ENCODE results near the gene AADAT.

The AADAT gene

GRCh38 chr4:170071196-170071595 is 18.6 kb downstream of the AADAT start:
- H3K4me3 ChIP-seq (ENCODE audit: low read depth, low read length), result no peak overlapping the region
- DNase-seq (ENCODE audit: low read depth), result no peak
- TF ChIP-seq, protein P1, sequence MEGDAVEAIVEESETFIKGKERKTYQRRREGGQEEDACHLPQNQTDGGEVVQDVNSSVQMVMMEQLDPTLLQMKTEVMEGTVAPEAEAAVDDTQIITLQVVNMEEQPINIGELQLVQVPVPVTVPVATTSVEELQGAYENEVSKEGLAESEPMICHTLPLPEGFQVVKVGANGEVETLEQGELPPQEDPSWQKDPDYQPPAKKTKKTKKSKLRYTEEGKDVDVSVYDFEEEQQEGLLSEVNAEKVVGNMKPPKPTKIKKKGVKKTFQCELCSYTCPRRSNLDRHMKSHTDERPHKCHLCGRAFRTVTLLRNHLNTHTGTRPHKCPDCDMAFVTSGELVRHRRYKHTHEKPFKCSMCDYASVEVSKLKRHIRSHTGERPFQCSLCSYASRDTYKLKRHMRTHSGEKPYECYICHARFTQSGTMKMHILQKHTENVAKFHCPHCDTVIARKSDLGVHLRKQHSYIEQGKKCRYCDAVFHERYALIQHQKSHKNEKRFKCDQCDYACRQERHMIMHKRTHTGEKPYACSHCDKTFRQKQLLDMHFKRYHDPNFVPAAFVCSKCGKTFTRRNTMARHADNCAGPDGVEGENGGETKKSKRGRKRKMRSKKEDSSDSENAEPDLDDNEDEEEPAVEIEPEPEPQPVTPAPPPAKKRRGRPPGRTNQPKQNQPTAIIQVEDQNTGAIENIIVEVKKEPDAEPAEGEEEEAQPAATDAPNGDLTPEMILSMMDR (IDR thresholded peaks at IDR 0.05; ENCODE audit: control insufficient read depth, extremely low read depth, insufficient read depth), result no peak

DNA sequence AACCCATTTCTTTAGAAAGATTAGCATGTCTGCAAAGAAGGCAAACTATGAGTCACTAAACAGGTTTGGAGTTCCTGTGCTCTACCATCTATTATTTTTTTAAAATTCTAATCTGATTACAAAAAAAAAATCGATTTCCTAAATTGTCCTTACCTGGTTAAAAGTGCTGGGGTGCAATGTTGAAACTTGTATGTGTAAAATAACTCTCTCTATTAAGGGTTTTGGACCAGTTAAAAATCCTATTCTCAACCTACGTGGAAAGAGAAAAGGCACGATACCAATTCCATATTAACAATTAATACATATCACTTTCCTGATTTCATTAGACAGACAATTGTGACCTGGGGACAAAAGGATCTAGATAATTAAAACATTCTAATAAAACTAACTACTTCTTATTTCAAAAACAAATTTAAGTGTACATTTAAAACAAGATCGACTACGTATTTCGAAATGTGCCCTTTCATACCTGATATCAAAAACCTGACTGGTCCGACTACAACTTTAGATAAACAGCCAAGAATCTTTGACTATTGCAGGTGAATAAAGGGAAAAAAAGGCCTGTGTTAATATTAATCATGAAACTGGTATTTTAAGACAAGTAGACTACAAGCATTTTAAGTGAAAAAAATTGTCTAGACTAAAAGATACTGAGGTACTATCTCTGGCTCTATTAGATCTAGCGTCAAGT is 21.2 kb downstream of the AADAT start:
- DNase-seq (ENCODE audit: low read depth), result no peak
- TF ChIP-seq, protein P1 (IDR thresholded peaks at IDR 0.05; ENCODE audit: control insufficient read depth, extremely low read depth, insufficient read depth), result no peak

GRCh38 chr4:170059421-170059820 is 30.3 kb downstream of the AADAT start:
- DNase-seq (ENCODE audit: low read depth), result no peak
- TF ChIP-seq, protein P1 (IDR thresholded peaks at IDR 0.05; ENCODE audit: control insufficient read depth, extremely low read depth, insufficient read depth), result no peak
- no peak overlapping the region for H3K4me3 ChIP-seq (ENCODE audit: low read depth, low read length)

More for the DNA sequence above, 21.2 kb downstream of the AADAT start:
- no peak overlapping the region for H3K4me3 ChIP-seq (ENCODE audit: low read depth, low read length)

GRCh38 chr4:170058826-170059225 is 30.9 kb downstream of the AADAT start:
- H3K4me3 ChIP-seq (ENCODE audit: low read depth, low read length), result no peak overlapping the region
- DNase-seq (ENCODE audit: low read depth), result no peak
- TF ChIP-seq, protein P1 (IDR thresholded peaks at IDR 0.05; ENCODE audit: control insufficient read depth, extremely low read depth, insufficient read depth), result no peak

GRCh38 chr4:170057866-170058265 is 31.9 kb downstream of the AADAT start:
- no peak overlapping the region for H3K4me3 ChIP-seq (ENCODE audit: low read depth, low read length)
- no peak for DNase-seq (ENCODE audit: low read depth)
- TF ChIP-seq, protein P1 (IDR thresholded peaks at IDR 0.05; ENCODE audit: control insufficient read depth, extremely low read depth, insufficient read depth), result no peak

- TF ChIP-seq, protein P1 (IDR thresholded peaks at IDR 0.05; ENCODE audit: control insufficient read depth, extremely low read depth, insufficient read depth), result no peak
- DNase-seq (ENCODE audit: low read depth), result no peak
- H3K4me3 ChIP-seq (ENCODE audit: low read depth, low read length), result no peak overlapping the region
These were observed 36.8 kb downstream of the AADAT start for GRCh38 chr4:170052919-170053318.

DNA sequence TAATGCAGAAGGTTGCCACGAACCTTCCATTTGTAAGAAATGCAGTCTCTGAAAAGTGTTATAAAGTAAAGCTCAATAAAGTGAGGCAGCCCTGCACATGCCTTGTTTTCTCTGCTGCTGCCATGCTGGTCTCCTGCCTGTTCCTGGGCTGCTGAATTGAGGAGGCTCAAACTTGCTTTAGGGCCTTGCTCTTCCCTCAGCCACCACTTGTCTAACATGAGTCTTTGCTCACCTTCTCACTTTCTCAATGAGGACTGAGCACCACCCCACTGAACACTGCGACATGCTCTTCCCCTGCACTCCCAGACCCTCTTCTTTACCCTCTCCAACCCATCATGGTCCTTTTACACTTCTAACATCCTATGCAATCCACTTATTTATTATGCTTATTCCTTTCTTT is 38.4 kb downstream of the AADAT start:
- TF ChIP-seq, protein P1 (IDR thresholded peaks at IDR 0.05; ENCODE audit: control insufficient read depth, extremely low read depth, insufficient read depth), result no peak
- DNase-seq (ENCODE audit: low read depth), result no peak
- no peak overlapping the region for H3K4me3 ChIP-seq (ENCODE audit: low read depth, low read length)
